CD4-positive, alpha-beta T cell treated with Interleukin-10 for 1 hour (primary cell): Measurements from ENCODE around the gene ATG7.
A peak's percentile ranks its signal among the peaks of the same experiment; 100 is the strongest.
"Not testable (repeated sequence)": the region's sequence is repeated elsewhere in the genome, so short reads cannot be mapped to it uniquely, and the experiment has no call there.

ENCODE experiments used
- DNase-seq: peaks from one replicate; pipeline ENCODE4 v3.0.0-alpha.2; 2020

The ATG7 gene

GRCh38 chr3:11254876-11255275, 17.3 kb upstream of the ATG7 start:
- no peak for DNase-seq

DNA sequence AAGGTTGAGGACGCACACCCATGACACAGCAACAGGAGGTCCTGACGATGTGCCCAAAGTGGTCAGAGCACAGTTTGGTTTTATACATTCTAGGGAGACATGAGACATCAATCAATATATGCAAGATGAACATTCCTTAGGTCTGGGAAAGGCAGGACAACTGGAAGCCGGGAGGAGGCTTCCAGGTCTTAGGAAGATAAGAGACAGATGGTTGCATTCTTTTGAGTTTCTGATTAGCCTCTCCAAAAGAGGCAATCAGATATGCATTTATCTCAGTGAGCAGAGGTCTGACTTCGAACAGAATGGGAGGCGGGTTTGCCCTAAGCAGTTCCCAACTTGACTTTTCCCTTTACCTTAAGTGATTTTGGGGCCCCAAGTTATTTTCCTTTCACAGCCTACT, 16.7 kb upstream of the ATG7 start:
- not testable (repeated sequence) for DNase-seq

- DNase-seq: no peak
Observed at GRCh38 chr3:11258958-11259357, 13.2 kb upstream of the ATG7 start.

DNA sequence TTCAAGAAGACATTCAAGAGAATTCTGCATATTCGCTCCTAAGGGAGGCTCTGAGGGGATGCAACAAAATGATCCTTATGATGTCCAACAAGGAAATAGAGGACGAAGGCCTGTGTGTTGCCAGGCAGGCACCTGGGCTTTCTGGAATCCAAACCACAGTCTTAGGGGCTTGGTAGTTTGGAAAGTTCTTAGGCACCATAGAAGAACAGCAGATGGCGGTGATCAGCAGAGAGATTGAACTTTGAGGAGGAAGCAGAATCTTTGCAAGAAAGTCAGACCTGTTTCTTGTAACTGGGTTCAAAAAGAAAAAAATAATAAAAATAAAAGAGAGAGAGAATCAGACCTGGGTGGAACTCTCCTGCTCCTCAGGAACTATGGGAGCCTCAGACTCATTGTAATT, 11.7 kb upstream of the ATG7 start:
- no peak for DNase-seq

GRCh38 chr3:11269007-11269406, 3.2 kb upstream of the ATG7 start:
- DNase-seq: no peak

GRCh38 chr3:11272906-11273574, 843 bp downstream of the ATG7 start:
- DNase-seq: peak; percentile 23

GRCh38 chr3:11273891-11274291, 1.7 kb downstream of the ATG7 start:
- no peak for DNase-seq

DNA sequence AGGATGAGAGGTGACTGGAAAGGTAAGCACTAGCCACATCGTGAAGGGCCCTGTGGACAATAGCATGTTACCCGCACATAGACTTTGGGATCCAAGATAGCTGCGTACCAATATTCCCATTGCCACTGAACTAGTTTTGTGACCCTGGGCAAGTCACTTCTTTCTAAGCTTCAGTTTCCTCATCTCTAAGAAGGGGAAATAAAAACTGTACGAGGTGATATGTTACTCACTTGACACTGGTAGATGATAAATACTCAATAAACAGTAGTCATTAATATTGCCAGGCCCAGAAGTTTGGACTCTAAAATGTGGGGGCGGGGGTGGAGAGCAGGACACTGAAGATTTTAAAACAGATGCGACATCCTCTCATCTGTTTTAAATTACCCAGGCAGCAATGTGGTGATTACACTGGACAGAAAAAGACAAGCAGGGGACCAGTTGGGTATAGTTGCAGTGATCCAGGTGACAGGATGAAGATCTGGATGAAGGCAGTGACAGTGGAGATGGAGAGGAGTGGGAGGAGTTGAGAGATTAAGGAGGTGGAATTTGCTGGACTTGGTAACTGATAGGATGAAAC, 2.5 kb downstream of the ATG7 start:
- no peak for DNase-seq

- no peak for DNase-seq
Observed at GRCh38 chr3:11275926-11276325, 3.7 kb downstream of the ATG7 start.

DNA sequence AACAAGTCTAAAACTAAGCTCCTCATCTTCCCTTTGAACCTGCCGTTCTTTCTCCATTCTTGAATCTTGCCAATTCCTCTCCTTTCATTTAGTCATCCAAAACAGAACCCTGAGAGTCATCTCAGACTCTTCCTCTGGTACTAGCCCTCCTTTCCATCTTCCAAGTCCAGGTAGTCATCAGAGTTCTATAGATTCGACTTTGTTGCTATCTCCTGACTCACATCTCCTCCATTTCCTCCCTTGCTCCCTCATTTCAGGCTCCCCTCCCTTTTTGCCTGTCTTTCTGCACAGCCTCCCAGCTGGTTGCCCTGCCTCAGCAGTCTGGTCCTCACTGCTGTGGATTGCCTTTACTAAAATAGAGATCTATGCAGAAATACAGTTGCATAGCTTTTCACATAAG, 4.7 kb downstream of the ATG7 start:
- no peak for DNase-seq

DNA sequence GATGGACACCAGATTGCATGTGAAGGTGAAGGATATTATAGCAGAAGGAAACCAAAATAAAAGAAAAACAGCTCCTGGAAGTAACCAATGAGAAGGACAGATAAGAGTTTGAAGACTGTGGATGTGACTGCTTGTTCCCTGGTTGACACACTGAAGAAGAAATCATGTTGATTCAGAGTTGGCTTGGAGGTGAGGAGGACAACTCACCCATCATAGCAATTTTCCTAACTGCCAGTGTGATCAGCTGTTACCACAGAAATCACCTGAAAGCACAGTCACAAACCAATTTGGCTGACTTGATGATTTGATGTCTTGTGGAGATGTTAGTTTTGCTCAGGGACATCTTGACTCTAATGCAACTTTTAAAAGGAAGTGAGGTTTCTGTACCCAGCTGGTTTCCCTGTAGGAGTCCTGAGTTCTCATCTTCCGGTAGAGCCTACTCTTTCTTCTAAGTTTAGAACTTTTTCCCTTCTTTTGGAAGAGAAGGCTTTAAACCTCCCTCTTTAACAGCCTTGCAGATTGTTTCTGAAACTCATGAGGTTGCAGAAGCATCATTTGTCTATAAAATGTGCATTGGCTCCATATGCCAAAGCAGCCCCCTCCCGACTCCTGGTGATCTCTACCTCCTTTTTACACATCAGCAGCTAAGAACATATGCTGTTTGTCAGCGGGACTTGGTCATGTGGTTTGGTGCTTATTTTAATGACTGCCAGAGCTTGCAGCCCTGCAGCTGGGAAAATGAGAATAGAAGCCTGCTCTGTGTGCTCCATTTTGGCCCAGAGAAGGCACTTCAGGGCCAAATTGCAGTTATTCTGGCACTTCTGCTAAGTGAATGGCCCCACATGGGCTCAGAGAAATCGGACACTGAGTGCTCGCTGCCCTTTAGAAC, 10.3 kb downstream of the ATG7 start:
- no peak for DNase-seq

DNA sequence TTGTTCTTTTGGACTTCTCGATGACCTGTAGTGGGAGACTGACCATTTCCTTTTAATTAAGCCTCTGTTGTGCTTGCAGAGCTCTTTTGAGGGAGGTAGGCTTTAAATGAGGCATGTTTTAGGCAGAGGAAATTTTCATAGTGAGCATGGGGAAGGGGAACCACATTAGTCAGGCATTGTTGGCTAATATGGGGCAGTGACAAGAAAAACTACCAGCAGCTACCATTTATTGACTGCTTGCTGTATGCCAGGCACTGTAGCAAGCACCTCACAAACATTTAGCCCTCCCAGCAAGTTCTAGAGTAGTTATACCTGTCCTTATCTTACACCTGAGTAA, 10.9 kb downstream of the ATG7 start:
- DNase-seq: no peak

- no peak for DNase-seq
Observed at GRCh38 chr3:11284011-11284410, 11.8 kb downstream of the ATG7 start.

DNA sequence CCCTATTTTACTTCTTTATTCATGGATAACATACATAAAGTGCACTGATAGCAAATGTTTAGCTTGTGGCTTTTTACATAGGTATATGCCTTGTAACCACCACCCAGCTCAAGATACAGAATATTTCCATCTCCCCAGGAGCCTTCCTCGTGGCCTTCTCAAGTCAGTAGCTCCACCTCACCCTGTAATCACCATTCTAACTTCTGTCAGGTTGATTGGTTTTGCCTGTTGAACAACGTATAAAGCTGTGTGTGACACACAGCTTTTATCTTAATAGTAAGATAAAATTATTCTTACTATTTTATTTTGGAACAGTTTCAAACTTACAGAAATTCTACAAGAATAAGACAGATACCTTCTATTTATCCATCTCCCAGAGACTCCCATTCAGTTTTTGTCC, 13.3 kb downstream of the ATG7 start:
- no peak for DNase-seq

- no peak for DNase-seq
Observed at GRCh38 chr3:11287404-11287803, 15.2 kb downstream of the ATG7 start.

DNA sequence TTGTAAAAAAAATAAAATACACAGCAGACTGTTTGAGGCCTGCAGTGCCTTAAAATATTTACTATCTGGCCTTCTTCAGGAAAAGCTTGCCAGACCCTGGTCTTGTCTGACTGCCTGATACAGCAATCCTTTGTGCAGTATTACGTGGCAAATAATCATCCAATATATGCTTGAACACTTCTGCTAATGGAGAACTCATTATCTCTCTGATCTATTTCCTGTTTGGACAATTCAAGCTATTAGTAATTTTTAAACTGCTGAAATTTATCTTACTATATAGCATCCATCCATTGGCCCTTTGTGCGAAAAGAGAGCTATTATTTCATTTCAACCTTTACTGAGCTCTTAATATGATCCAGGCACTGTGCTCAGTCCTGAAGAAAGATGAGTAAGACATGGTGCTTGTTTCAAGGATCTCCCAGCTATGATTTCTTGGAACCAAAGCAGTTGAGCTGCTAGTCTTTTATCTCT, 15.9 kb downstream of the ATG7 start:
- no peak for DNase-seq

- DNase-seq: peak; percentile 51
Observed at GRCh38 chr3:11288786-11289637, 16.8 kb downstream of the ATG7 start.

- no peak for DNase-seq
Observed at GRCh38 chr3:11289864-11290263, 17.7 kb downstream of the ATG7 start.

DNA sequence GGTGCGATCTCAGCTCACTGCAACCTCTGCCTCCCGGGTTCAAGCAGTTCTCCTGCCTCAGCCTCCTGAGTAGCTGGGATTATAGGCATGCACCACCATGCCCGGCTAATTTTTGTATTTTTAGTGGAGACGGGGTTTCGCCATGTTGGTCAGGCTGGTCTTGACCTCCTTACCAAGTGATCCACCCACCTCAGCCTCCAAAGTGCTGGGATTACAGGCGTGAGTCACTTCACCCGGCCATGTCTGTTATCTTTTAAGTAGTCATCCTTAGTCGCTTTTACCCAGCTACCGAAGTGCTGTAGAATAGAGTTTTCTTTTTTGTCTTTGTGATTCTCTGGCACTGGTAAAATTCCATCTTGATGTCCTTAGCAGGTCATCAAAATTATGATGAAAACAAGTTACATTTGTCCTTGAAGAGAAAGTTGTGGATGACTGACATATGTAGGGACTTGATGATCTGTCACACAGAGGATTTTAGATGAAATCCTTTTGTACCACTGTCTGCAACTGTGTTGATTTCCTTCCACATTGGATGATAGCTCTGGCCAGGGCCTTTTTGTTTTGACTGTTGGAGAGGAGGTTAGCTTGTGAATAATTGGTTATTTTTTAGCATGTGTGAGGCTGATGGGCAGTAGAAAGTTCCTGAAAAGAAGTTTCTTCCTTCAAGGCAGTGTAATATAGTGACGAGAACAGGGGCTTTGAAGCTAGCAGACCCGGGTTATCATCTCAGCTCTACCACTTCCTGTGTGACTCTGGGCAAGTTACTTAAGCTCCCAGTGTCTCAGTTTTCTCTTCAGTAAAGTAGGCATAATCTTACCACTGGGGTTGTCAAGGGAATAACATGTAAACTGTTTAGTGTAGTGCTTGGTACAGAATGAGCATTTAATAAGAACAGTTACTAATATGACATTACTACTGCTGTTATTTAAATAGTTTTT, 18.8 kb downstream of the ATG7 start:
- DNase-seq: peak; percentile 76

GRCh38 chr3:11291808-11292207, 19.6 kb downstream of the ATG7 start:
- DNase-seq: peak; percentile 5

- DNase-seq: no peak
Observed at GRCh38 chr3:11297126-11297525, 24.9 kb downstream of the ATG7 start.

- DNase-seq: peak; percentile 41
Observed at GRCh38 chr3:11300970-11301369, 28.8 kb downstream of the ATG7 start.
